Endothelial cell of umbilical vein (primary cell): ENCODE results near the gene POM121C.
"Not testable (repeated sequence)": the region's sequence is repeated elsewhere in the genome, so short reads cannot be mapped to it uniquely, and the experiment has no call there.

Experiments used
- EZH2 ChIP-seq: IDR thresholded peaks from 2 replicates; pipeline ENCODE4 v1.6.1; 2012; ENCODE audit warnings: borderline replicate concordance, low read depth, mild to moderate bottlenecking, moderate library complexity, low read length, inconsistent platforms; ENCODE audit not compliant: severe bottlenecking
- FOS ChIP-seq: IDR thresholded peaks from 2 replicates; pipeline ENCODE4 v1.6.1; 2011; ENCODE audit warnings: mild to moderate bottlenecking, low read length, moderate library complexity, borderline replicate concordance; ENCODE audit not compliant: insufficient read depth
- JUN ChIP-seq: IDR thresholded peaks from 2 replicates; pipeline ENCODE4 v1.6.1; 2011; ENCODE audit warnings: borderline replicate concordance, low read depth; ENCODE audit not compliant: insufficient read length, insufficient read depth
- MYC ChIP-seq: IDR thresholded peaks from one replicate; pipeline ENCODE4 v1.6.1; 2011; ENCODE audit warnings: mild to moderate bottlenecking, low read depth, low read length
- POLR2A ChIP-seq: IDR thresholded peaks from 2 replicates; pipeline ENCODE4 v1.6.1; 2012; ENCODE audit warnings: low read depth, mild to moderate bottlenecking, control low read depth, low read length
- TF ChIP-seq, protein P1 (sequence below), 2 donors: IDR thresholded peaks; 1 replicate in 1 of 2; 2 replicates in 1 of 2; pipeline ENCODE4 v1.5.1; 2011; ENCODE audit warnings: low read length in 2 of 2, mild to moderate bottlenecking in 2 of 2, moderate library complexity in 2 of 2, control low read depth in 1 of 2, inconsistent platforms in 1 of 2, low read depth in 1 of 2; ENCODE audit not compliant: insufficient read depth in 1 of 2; ENCODE audit errors: extremely low read depth in 1 of 2
- TF ChIP-seq, protein P2 (sequence below): IDR thresholded peaks from 2 replicates; pipeline ENCODE4 v1.6.1; 2011; ENCODE audit not compliant: insufficient read depth, insufficient read length

DNA sequence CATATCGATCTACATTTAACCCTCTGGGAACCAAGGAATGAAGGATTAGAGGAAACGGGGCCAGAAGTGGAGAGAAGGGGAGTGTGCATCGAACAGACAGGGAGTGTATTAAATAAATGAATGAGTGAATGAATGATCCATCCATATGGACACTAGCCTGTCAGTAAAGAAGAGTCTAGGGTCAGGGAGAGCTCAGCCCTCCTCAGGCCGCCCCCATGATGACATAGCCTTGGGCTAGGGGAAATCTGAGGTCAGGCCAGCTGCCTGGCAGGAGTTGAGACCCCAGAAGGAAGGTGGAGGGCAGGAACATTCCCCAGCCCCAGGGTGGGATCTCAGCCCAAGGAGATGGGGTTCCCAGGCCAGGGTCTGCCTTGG, 112.0 kb downstream of the POM121C start:
- TF ChIP-seq, protein P1, sequence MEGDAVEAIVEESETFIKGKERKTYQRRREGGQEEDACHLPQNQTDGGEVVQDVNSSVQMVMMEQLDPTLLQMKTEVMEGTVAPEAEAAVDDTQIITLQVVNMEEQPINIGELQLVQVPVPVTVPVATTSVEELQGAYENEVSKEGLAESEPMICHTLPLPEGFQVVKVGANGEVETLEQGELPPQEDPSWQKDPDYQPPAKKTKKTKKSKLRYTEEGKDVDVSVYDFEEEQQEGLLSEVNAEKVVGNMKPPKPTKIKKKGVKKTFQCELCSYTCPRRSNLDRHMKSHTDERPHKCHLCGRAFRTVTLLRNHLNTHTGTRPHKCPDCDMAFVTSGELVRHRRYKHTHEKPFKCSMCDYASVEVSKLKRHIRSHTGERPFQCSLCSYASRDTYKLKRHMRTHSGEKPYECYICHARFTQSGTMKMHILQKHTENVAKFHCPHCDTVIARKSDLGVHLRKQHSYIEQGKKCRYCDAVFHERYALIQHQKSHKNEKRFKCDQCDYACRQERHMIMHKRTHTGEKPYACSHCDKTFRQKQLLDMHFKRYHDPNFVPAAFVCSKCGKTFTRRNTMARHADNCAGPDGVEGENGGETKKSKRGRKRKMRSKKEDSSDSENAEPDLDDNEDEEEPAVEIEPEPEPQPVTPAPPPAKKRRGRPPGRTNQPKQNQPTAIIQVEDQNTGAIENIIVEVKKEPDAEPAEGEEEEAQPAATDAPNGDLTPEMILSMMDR (IDR thresholded peaks at IDR 0.05; ENCODE audit: extremely low read depth in 1 of 2, insufficient read depth in 1 of 2, low read depth in 1 of 2, low read length in 2 of 2), result not testable (repeated sequence)
- TF ChIP-seq POLR2A, MYC, FOS, JUN, EZH2: not testable (repeated sequence)
- TF ChIP-seq, protein P2, sequence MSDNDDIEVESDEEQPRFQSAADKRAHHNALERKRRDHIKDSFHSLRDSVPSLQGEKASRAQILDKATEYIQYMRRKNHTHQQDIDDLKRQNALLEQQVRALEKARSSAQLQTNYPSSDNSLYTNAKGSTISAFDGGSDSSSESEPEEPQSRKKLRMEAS, result not testable (repeated sequence)
